ENCODE data around the gene MRPL57.
A peak's percentile ranks its signal among the peaks of the same experiment; 100 is the strongest.
"Not testable (repeated sequence)": the region's sequence is repeated elsewhere in the genome, so short reads cannot be mapped to it uniquely, and the experiment has no call there.

The MRPL57 gene

DNA sequence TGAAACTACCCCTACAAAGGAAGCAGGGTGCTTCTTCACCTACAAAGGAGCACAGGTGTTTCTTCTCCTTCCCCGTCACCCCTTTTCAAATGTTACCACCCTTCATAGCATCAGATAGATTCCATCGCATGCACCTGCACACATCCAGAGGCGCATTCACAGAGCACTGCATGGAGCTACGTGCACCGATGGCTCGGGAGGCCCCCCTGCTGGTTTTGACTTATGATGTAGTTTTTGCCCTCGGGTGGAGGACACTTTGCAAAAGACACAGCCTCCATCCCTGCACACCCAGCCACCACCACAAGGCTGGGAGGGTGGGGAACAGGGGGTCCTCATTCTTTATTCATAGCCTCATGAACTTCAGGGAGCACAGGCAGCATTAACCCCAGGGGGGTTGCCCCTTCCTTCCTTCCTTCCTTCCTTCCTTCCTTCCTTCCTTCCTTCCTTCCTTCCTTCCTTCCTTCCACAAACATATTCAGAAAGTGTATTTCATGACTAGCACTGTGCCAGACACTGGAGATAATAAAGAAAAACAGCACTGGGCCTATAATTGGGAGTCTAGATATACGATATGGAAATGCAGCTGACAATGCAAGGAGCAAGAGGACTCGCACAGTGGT lies 21.3 kb downstream of the MRPL57 start:
- DNase-seq: not testable (repeated sequence)

DNA sequence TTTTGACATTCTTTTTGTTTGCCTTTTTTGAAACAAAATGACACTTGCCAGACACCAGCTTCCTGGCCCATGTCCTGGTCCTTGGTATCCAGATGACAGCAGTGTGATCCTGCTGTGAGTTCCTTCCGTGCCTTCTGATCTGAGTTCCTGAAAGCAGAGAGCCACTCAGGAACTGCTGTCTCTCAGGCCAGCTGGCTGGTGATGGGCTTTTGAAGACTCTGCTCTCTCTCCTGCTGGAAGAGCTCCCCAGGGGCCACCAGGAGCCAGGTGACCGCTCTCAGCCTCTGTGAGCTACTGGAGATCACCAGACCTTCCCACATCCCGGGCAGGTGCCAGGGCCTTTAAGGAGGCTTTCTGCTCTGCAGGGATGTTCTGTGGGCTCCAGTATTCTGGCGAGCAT lies 21.9 kb downstream of the MRPL57 start:
- DNase-seq: peak; percentile 44

DNA sequence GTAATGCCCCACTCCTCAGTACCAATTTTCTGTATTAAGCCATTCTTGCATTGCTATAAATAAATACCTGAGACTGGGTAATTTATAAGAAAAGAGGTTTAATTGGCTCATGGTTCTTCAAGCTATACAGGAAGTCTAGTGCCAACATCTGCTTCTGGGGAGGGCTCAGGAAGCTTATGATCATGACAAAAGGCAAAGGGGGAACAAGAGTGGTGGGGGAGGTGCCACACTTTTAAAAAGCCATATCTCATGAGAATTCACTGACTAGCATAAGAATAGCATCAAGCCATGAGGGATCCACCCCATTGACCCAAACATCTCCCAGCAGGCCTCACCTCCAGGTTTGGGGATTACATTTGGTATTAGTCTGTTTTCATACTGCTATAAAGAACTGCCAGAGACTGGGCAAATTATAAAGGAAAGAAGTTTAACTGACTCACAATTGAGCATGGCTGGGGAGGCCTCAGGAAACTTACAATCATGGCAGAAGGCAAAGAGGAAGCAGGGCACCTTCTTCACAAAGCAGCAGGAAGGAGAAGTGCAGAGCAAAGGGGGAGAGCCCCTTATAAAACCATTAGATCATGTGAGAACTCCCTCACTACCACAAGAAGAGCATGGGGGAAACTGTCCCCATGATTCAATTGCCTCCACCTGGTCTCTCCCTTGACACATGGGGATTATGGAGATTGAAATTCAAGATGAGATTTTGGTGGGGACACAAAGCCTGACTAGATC lies 25.2 kb downstream of the MRPL57 start:
- not testable (repeated sequence) for DNase-seq

DNA sequence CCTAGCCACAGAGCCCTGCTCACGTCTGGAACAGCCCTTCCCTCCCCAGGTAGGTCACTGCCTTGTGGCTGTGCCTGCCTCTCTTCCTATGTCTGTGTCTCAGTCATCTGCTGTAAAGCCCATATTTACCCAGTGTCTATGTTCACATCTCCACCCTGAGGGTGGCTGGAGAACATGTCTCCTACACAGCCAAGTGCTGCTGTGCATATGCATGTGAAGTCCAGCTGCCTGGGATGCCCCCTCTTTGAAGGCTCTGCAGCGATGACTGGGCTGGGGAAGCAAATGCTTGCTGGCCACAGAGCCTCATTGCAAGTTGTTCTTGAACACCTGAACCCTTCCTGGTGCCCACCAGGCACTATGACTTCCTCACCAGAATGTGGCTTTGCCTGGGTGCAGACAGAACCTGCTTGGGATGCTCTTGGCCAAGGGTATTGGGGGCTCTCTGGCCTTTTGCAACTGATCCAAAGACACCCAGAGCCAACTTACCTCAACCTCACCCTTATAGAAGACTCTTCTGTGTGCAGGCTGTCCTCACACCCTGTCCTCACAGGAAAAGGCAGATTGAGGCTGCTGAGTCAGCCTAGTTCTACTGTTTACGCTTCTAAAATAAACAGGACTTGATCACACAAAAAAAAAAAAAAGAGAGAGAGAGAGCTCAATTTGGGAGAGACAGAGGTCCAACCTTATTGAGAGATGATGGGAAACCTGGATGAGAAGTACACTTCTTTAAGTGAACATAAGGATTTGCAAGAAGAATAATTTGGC lies 26.5 kb downstream of the MRPL57 start:
- no peak for DNase-seq

DNA sequence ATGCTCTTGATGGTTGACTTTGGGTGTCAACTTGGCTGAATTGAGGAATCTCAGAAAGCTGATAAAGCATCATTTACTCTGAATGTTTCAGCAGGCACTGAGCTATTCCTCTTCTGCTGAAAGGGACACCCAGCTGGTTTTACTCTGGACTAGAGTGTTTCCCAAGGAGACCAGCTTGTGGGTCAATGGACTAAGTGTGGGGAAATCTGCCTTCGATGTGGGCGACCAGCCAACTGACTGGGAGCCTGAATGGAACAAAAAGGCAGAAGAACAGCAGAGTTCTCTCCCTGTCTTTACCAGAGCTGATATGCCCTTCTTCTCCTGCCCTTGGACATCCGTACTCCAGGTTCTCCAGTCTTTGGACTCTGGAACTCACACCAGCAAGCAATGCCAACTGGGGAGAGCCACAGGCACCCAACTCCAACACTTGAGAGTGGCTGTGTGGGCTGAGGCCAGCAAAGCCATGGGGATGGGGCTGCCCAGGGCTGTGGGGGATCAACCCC lies 32.2 kb downstream of the MRPL57 start:
- DNase-seq: no peak

DNA sequence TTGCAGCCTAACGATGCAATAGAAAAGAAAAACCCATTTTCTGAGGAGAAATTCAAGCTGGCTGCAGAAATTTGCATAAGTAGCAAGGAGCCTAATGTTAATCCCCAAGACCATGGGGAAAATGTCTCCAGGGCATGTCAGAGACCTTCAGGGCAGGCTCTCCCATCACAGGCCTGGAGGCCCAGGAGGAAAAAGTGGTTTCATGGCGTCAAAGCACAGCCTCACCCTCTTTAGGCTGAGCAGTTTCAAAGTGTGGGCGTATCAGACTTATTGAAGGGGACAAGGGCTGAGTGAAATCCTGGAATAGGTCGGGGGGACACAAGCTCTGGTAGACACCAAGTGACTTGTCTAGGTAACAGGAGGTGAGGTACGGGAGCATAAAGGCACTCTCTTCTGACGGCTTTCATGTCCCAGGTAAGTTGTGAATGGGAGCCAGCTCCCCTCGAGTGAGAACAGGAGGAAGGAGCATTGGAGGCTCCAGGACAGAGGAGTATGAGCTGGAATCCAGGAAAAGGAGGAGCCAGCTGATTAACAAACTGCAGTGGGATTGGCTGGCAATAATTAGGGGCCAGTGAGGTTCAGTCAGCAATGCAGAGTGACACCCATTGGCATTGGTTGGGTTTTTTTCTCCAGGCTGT lies 35.8 kb downstream of the MRPL57 start:
- DNase-seq: no peak

DNA sequence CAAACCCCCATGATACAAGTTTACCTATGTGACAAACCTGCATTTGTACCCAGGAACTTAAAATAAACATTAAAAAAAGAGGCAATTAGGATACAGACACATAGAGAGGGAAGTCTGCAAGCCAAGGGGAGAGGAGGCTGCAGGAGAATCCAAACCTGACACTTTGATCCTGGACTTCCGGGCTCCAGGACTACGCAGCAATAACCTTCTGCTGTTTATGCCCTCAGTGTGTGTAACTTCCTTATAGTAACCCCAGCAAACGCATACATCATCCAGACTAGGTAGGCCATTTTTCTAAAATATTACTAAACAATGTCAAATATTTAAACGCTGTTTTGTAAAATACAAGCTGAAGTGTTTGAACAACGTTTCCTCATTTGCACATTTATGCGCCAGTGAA lies 39.0 kb downstream of the MRPL57 start:
- not testable (repeated sequence) for DNase-seq

DNA sequence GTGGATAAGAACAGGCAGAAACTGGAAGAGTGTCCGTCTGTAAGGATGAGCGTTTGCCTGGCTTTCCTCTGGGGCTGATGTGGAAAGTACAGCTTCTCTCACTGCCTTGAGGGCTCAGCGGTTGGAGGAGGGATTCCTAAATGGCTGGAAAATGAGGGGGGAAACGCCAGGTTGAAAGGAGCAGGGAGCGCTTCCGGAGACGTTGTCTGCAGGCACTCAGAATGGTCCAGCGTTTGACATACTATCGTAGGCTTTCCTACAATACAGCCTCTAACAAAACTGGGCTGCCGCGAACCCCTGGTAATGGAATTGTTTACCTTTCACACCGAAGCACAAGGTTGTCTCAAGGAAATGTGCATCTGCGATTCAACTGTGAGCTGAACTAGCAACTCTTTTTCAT lies 39.9 kb downstream of the MRPL57 start:
- DNase-seq: no peak

DNA sequence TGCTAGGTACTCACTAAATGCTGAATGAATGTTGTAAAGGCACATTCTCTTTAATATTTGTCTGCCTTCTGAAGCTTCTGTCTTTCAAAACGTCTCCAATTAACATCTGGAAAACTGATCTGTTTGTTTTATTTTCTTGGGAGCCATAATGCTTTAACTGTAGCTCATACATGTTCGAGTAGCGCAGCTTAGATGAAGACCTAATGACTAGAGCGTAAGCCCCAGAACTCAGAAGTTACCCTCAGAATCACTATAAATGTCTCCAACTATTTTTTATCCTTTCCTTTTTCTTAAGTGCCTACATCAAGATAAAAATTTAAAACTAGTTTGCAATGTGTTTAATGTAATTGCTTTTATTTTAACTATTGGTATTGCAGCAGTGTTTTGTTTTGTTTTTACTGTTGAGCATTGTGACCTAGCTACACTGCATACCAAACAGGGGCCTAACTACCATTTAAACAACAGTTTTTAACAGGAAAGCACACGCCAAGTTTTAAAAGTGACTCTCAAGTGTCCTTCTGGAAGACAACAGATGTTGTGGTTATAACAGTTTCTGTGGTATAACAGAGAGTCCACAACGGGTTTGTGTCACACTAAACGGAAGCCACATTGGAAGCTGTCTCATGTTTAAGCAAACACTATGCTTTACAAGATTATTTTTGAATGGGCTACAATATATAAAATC lies 42.0 kb downstream of the MRPL57 start:
- DNase-seq: peak; percentile 14

DNA sequence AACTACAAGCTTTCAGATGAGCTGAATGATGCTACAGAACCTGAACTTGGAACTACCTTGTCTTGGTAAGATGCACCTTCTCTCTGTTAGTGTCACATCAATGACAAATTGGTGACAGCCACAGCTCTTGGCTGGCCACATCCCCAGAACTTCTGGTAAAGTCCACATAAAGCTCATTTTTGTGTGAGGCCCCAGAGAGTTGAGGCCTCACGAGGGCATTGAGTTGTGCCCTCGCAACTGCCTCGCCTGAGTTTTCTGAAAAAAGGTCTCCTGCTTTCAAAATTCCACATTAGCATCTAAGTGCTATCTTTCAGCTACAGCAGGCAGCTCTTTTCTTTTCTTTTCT lies 42.6 kb downstream of the MRPL57 start:
- DNase-seq: no peak

DNA sequence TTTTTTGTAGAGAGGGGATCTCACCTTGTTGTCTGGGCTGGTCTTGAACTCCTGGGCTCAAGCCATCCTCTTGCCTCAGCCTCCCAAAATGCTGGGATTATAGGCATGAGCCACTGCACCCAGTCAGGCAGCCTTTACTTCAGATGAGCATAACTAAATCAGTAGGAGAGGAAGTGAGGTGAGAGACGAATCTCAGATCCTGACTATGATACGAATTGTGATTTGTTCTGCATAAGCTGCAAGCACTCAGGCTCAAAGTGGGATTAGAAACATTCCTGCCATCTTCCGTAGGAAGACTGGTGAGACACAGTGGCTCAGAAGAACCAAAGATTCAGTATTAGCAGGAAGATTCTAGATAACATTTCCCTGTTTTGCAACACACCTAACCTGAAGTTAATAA lies 43.3 kb downstream of the MRPL57 start:
- DNase-seq: not testable (repeated sequence)

DNA sequence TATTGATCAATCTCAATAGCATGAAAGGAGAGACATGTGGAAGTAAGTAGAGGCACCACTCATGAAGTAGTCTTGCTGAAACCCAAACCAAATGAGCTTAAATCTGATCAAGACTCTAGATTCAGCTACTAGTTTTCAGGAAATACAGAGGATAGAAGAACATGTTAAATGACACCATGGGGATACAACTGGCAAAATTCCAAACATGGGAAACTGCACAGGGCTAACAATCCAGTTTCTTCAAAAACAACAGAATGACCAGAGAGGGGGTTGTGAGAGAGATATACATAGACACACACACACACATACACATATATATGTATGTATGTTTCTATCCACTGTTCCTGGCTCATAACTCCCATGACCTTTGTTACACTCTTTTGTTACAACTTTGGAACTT lies 44.8 kb downstream of the MRPL57 start:
- DNase-seq: no peak

DNA sequence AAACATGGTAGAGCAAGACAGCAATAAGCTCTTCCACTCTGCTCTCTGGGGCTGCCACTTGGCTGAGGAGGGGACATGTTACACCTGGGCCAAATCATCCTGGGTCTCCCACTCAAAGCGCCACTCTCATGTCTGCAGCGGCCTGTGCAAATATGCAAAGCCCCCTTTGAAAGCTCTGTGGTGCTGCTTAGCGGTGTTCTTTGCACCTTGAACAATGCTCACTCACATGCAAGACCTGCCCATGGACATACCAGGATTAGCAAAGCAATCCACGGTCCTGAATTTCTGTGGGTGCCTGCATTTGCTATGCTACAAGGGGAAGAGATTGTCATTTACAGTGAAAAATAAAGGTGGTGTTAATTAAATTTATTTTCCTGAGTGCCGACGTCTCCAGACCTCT lies 48.6 kb downstream of the MRPL57 start:
- peak; percentile 39 for DNase-seq

DNA sequence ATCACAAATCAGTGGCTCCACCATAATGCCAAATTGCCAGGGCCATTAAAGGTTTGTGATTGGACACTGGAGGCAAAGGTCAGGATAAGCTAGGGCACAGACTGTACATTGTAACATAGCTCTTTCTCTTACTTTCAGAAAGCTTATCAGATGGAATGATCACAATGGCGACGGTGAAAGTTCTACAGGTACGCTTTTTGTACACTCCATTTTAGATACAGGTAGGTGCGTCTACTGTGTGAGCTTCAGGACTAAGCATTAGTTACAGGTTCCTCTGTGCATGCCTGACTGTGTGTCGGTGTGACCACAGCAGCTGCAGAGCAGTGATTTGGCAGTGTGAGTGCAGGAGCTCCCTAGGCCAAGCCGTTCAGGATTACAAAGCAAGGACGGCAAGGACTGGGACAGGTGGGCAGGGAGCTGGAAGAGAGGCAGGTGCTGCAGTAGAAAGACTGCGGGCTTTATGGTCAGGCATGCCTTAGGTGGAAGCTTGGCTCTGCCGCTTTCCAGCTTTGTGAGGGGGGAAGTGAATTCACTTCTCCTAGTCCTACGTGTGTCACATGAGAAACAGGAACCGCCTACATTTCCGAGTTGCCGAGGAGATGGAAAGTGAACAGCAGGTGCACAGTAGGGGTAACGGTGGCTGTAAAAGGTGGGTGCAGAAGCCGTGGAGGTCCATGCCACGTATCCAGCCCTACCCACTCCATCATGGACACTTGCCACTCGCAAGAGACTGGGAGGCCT lies 49.6 kb downstream of the MRPL57 start:
- no peak for DNase-seq

DNA sequence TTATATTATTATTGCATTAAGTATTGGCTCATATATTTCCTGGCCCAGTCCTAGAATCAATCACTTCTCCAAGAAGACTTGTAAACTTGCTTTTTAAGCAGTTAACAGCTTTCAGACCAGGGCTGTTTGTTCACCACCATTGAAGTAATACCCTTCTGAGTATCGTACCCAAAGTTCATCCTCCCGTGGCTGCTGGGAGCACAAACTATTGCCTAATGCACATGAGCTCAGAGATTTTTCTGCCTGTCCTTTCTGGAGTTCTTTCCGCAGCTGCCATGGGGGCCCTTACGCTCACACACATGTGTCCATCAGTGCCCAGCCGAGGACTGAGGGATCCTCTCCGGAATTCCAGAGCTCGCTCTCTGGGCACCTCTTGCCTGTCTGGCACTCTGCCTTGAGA lies 51.5 kb downstream of the MRPL57 start:
- no peak for DNase-seq

Data from DMS79 treated with DMSO at 0.1 percent for 48 hours (cell line).